ENCODE results near the gene PLAU.

The PLAU gene

GRCh38 chr10:73910764-73911552, at the start of gene PLAU:
TSS of gene PLAU (plus strand) at chr10:73911132. CDS start at chr10:73911556, 424 bp downstream.
- no peak for DNase-seq

- DNase-seq: no peak
Observed at GRCh38 chr10:73862011-73862410, 48.9 kb upstream of the PLAU start.

GRCh38 chr10:73863039-73863817, 47.7 kb upstream of the PLAU start:
- DNase-seq: no peak

GRCh38 chr10:73864229-73864628, 46.7 kb upstream of the PLAU start:
- DNase-seq: no peak

- no peak for DNase-seq
Observed at GRCh38 chr10:73865107-73865458, 45.8 kb upstream of the PLAU start.

GRCh38 chr10:73865459-73866442, 45.2 kb upstream of the PLAU start:
- DNase-seq: no peak

- no peak for DNase-seq
Observed at GRCh38 chr10:73866621-73867020, 44.3 kb upstream of the PLAU start.

- peak; percentile 44 for DNase-seq
Observed at GRCh38 chr10:73867126-73867807, 43.7 kb upstream of the PLAU start.

GRCh38 chr10:73867871-73868631, 42.9 kb upstream of the PLAU start:
- no peak for DNase-seq

- no peak for DNase-seq
Observed at GRCh38 chr10:73868655-73869195, 42.2 kb upstream of the PLAU start.

GRCh38 chr10:73871295-73872189, 39.4 kb upstream of the PLAU start:
- DNase-seq: no peak

- peak; percentile 48 for DNase-seq
Observed at GRCh38 chr10:73872190-73872710, 38.7 kb upstream of the PLAU start.

GRCh38 chr10:73873142-73873837, 37.6 kb upstream of the PLAU start:
- DNase-seq: no peak

GRCh38 chr10:73873838-73874215, 37.1 kb upstream of the PLAU start:
- no peak for DNase-seq

GRCh38 chr10:73874267-73875138, 36.4 kb upstream of the PLAU start, which contains the start of gene CAMK2G:
TSS of gene CAMK2G (minus strand) at chr10:73874555. CDS start at chr10:73874461, 94 bp downstream.
- DNase-seq: peak; percentile 87

- no peak for DNase-seq
Observed at GRCh38 chr10:73875139-73875475, 35.8 kb upstream of the PLAU start.

GRCh38 chr10:73876157-73876556, 34.8 kb upstream of the PLAU start:
- DNase-seq: no peak

GRCh38 chr10:73876566-73876965, 34.4 kb upstream of the PLAU start:
- DNase-seq: no peak

All from fibroblast of skin of right quadriceps (primary cell).